Naive thymus-derived CD8-positive, alpha-beta T cell (primary cell): ENCODE measurements around the gene DOCK10. TPM values are rescaled to one million over a fixed set of nuclear protein-coding genes. Genes with fewer than 3 reads are reported as not detected.
A peak's percentile ranks its signal among the peaks of the same experiment; 100 is the strongest.

Experiments used
- ATAC-seq, 2 donors: fragments of 150-1000 bp; cut with Tn5 transposase in 1 of 2; sonication (Bioruptor Pico), chemical (Tn5 transposase) in 1 of 2; 1 replicate in 1 of 2; 2 replicates in 1 of 2; pipeline ENCODE4 v1.10.0; 2021; ENCODE audit warnings: mild to moderate bottlenecking in 2 of 2, moderate library complexity in 2 of 2
- POLR2A ChIA-PET: fragments of 350-600 bp; sonication (Branson Sonifier 250); formaldehyde crosslinking; loops from one replicate; lab custom pipeline; 2021; ENCODE audit warnings: antibody characterized with exemption; lab: Charles Lee
- DNase-seq, 10 donors: peaks; one replicate each; pipeline versions ENCODE4 v3.0.0 to v3.0.0-alpha.2; 2020 to 2022
- H3K27ac Mint-ChIP-seq, 10 donors: one replicate each; pipeline ENCODE4 v1.8.0; 2020 to 2022; ENCODE audit warnings: mild to moderate bottlenecking in 10 of 10, mixed read lengths in 10 of 10, moderate library complexity in 4 of 10, inconsistent platforms in 1 of 10
- H3K27me3 Mint-ChIP-seq, 5 donors: one replicate each; pipeline ENCODE4 v1.8.0; 2021 to 2022; ENCODE audit warnings: mixed read lengths in 5 of 5
- H3K36me3 Mint-ChIP-seq, 3 donors: one replicate each; pipeline ENCODE4 v1.8.0; 2020 to 2022; ENCODE audit warnings: mixed read lengths in 3 of 3, mild to moderate bottlenecking in 2 of 3, inconsistent platforms in 1 of 3
- H3K4me1 Mint-ChIP-seq, 4 donors: one replicate each; pipeline ENCODE4 v1.8.0; 2021 to 2022; ENCODE audit warnings: mixed read lengths in 4 of 4
- H3K4me3 Mint-ChIP-seq, 10 donors: one replicate each; pipeline ENCODE4 v1.8.0; 2020 to 2022; ENCODE audit warnings: mild to moderate bottlenecking in 10 of 10, mixed read lengths in 10 of 10, moderate library complexity in 6 of 10, inconsistent platforms in 1 of 10
- H3K9me3 Mint-ChIP-seq, 9 donors: one replicate each; pipeline ENCODE4 v1.8.0; 2020 to 2022; ENCODE audit warnings: mixed read lengths in 9 of 9, mild to moderate bottlenecking in 3 of 9, inconsistent platforms in 1 of 9, moderate library complexity in 1 of 9
- polyA plus RNA-seq, 3 donors: library from polyadenylated mRNA; unstranded; fragments of 300-500 nt; fragmentation: Illumina TruSeq; gene quantifications; one replicate each; pipeline ENCODE4 v1.2.3, GENCODE V29; 2021
- total RNA-seq, 8 experiments: library from RNA in 2 of 8; stranded (reverse) in 2 of 8; gene quantifications; one replicate each; pipeline ENCODE4 v1.2.3 and lab custom pipeline; 2021 to 2026

Gene DOCK10
- total and polyA plus RNA-seq, 5 experiments from 2014 or later: 34.1 to 180 (median 57.9) TPM

DNA sequence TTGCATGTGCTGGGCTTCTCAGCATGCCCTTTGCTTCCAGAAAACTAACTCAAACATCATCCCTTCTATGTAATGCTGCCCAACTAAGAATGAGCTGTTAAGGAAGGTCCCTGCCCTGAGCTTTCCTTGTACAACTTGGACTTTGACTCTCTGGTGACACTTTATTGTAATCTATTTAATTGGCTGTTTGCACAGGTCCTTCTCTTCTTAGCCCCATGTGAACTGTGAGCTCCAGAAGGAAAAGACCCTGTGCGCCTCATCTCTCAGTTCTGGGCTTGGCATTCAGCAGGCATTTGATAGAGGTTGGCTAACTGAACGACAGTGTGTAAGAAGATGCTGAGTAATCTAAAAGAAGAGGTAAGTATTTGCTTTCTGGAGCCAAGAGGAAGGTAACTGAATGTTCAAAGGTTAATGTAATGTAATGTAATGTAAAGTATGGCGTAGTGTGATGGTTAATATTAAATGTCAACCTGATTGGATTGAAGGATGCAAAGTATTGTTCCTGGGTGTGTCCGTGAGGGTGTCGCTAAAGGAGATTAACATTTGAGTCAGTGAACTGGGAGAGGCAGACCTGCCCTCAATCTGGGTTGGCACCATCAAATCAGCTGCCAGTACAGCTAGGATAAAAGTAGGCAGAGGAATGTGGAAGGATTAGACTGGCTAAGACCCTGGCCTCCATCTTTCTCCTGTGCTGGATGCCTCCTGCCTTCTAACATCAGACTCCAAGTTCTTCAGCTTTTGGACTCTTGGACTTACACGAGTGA, 265.3 kb downstream of the DOCK10 start:
- no peaks in the 10 kb centered on the region for H3K9me3 Mint-ChIP-seq
- DNase-seq (no peak), ATAC-seq (no peak)
- H3K36me3 Mint-ChIP-seq: peaks cover 4 to 66% (median 21%) of the 10 kb centered on the region in 3 donors
- POLR2A ChIA-PET: interaction anchor here (0.6 to 1.0 kb wide), 2 partner anchors 12 to 417 kb away, joined by 3 read pairs; no protein-coding TSS in a partner anchor
- no peaks in the 10 kb centered on the region for H3K27me3 Mint-ChIP-seq
- H3K4me1 Mint-ChIP-seq: peaks cover 0 to 6% (median 2%) of the 10 kb centered on the region in 4 donors
- peak overlapping the region in 9 of 10 donors; percentile 1 to 86 (median 68) for H3K27ac Mint-ChIP-seq
- peak overlapping the region in 1 of 10 donors; percentile 29 for H3K4me3 Mint-ChIP-seq

DNA sequence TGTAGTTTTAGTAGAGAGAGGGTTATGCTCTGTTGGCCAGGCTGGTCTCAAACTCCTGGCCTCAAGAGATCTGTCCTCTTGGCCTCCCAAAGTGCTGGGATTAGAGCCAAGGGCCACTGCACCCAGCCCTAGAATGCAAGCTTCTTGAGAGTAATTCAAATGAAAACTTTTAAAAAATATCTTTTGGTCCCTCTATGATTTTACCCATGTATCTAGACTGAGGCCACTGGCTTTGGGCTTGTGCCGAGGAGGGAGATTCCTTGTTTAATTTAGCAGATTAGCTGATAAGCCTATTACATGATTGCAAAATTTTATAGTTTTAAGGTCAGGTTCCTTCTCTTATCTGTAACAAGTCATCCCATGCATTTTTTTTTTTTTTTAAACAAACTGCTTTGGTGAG, 266.6 kb downstream of the DOCK10 start:
- no peak for ATAC-seq
- Mint-ChIP-seq H3K27me3 (no peaks in the 10 kb centered on the region), H3K4me1 (peaks cover 0 to 6% (median 2%) of the 10 kb centered on the region in 4 donors), H3K36me3 (peaks cover 4 to 76% (median 26%) of the 10 kb centered on the region in 3 donors), H3K27ac (peak overlapping the region in 3 of 10 donors; percentile 20 to 25 (median 20)), H3K4me3 (no peak overlapping the region), H3K9me3 (no peaks in the 10 kb centered on the region)
- no peak for DNase-seq
- POLR2A ChIA-PET: no interaction called here

DNA sequence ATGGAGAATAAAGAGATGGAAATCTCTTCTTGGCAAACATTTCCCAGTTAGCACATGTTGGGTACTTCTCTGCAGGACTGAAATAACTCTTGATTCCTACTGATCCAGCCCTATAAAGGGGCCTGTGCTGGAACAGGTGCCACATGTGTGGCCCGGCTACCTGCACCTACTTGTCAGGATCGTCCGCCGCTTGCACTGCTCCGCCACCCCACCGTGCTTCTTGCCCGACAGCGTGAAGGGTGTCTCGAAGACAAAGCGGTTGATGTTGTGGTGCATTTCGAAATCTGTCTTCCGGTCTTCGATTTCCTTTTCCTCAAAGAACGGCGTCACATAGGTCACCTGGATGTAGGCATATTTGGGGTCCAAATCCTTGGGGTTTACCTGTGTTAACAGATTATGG, 267.5 kb downstream of the DOCK10 start:
- POLR2A ChIA-PET: no interaction called here
- no peak for ATAC-seq
- H3K9me3 Mint-ChIP-seq: no peaks in the 10 kb centered on the region
- H3K27me3 Mint-ChIP-seq: no peaks in the 10 kb centered on the region
- H3K4me3 Mint-ChIP-seq: no peak overlapping the region
- peaks cover 0 to 6% (median 2%) of the 10 kb centered on the region in 4 donors for H3K4me1 Mint-ChIP-seq
- DNase-seq: no peak
- peak overlapping the region in 1 of 10 donors; percentile 37 for H3K27ac Mint-ChIP-seq
- peaks cover 4 to 81% (median 34%) of the 10 kb centered on the region in 3 donors for H3K36me3 Mint-ChIP-seq

DNA sequence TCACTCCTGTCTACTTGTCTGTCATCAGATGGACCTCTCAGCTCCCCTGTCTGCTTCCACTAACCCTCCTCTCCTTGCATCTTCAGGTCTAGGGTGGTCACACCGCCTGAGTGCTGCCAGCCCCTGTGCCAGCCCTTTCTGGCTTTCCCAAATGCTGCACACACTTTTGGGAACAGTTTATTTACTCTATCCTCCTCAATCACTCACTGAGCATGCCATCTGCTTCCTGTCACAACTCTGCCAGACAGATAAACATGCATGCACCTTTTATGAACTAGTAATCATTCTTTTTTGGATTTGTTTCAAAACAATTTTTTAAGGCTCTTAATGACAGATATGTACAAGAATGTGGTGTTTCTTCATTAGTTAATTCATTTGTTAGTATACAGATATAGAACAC, 269.8 kb downstream of the DOCK10 start:
- ATAC-seq (no peak), DNase-seq (no peak)
- peaks cover 19 to 93% (median 53%) of the 10 kb centered on the region in 3 donors for H3K36me3 Mint-ChIP-seq
- no peaks in the 10 kb centered on the region for H3K9me3 Mint-ChIP-seq
- peak overlapping the region in 1 of 10 donors; percentile 38 for H3K4me3 Mint-ChIP-seq
- POLR2A ChIA-PET: no interaction called here
- peak overlapping the region in 8 of 10 donors; percentile 15 to 88 (median 74) for H3K27ac Mint-ChIP-seq
- H3K4me1 Mint-ChIP-seq: peaks cover 0 to 9% (median 3%) of the 10 kb centered on the region in 4 donors
- no peaks in the 10 kb centered on the region for H3K27me3 Mint-ChIP-seq

DNA sequence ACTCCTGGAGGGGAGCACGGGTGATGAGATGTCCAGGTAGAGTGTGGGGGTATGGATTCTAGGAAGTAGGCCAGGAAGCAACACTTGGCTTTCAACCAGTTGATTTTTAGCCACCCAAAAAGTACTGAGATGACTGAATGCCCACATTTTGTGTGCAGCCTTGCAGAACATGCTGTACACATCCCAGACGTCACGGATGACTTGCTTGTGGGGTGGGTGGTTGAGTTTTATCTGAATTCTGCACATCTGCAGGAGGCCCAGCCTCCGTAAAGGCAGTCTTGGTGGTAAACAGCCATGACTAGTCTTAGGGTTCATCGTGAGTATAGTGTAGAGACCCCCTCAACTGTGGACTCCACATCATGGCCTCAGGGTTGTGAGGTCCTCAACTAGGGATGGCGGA, 272.8 kb downstream of the DOCK10 start:
- H3K9me3 Mint-ChIP-seq: no peaks in the 10 kb centered on the region
- no peak for ATAC-seq
- no peaks in the 10 kb centered on the region for H3K27me3 Mint-ChIP-seq
- H3K27ac Mint-ChIP-seq: peak overlapping the region in 9 of 10 donors; percentile 35 to 84 (median 70)
- POLR2A ChIA-PET: interaction anchor here (1.4 kb wide), 1 partner anchor 10 kb away, joined by 3 read pairs; no protein-coding TSS in a partner anchor
- no peak for DNase-seq
- H3K36me3 Mint-ChIP-seq: peaks cover 36 to 96% (median 73%) of the 10 kb centered on the region in 3 donors
- peaks cover 11 to 28% (median 13%) of the 10 kb centered on the region in 4 donors for H3K4me1 Mint-ChIP-seq
- H3K4me3 Mint-ChIP-seq: no peak overlapping the region

DNA sequence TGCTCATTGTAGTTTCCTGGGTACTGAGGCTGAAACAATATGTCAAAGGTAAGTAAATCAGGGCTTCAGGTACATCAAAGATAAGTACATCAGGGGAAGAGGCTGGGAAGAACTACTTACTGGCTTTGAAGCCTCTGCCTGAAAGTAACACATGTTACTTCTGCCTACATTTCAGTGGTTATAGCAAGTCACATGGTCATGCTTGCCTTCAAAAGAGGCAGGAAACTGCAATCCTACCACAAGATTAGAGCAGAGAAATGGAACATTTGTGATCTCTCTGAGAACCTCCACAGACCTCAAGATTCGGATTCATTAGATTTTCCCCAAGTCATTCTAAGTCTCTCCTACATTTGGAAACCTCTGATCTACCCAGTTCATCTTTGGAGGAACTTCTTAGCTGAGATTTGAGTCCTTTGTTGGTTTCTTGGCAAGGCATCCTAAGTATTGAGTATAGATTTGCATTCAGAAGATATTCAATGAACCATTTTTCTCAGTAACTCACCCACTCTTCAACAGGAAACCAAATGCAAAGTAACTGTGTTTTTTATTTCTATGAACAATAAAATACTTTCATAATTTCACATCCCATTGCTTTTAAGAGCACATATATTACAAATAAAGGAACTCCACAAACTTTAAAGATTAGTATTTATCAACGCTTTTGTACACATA, 277.6 kb downstream of the DOCK10 start:
- H3K9me3 Mint-ChIP-seq: peaks cover 0 to 14% (median 0%) of the 10 kb centered on the region in 9 donors
- peaks cover 26 to 48% (median 33%) of the 10 kb centered on the region in 4 donors for H3K4me1 Mint-ChIP-seq
- H3K27ac Mint-ChIP-seq: peak overlapping the region; percentile 41 to 92 (median 80)
- POLR2A ChIA-PET: interaction anchor here (0.5 to 0.9 kb wide), 2 partner anchors 12 to 289 kb away, joined by 3 to 4 read pairs; no protein-coding TSS in a partner anchor
- H3K36me3 Mint-ChIP-seq: peaks cover 57 to 92% (median 91%) of the 10 kb centered on the region in 3 donors
- peak overlapping the region in 9 of 10 donors; percentile 13 to 67 (median 36) for H3K4me3 Mint-ChIP-seq
- DNase-seq: peak in 7 of 10 donors; percentile 1 to 65 (median 31)
- H3K27me3 Mint-ChIP-seq: no peaks in the 10 kb centered on the region
- peak; percentile 90 to 97 for ATAC-seq

DNA sequence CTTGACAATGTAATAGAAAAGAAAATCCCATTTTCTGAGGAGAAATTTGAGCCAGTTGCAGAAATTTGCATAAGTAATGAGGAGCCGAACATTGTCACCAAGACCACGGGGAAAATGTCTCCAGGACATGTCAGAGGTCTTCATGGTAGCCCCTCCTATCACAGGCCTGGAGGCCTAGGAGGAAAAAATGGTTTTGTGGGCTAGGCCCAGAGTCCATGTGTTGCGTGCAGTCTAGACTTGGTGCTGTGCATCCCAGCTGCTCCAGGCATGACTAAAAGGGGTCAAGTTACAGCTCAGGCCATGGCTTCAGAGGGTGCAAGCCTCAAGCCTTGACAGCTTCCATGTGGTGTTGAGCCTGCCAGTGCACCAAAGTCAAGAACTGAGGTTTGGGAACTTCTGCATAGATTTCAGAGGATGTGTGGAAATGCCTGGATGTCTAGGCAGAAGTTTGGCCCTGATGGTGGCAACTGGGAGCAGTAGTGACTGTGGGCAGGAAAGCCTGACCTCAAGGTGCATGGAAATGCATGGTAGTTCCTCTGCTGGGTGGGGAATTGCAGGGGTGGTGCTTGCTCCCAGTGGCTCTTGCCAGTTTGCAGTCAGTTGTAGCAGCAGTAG, 284.2 kb downstream of the DOCK10 start:
- Mint-ChIP-seq H3K27me3 (no peaks in the 10 kb centered on the region), H3K36me3 (peaks cover 45 to 61% (median 56%) of the 10 kb centered on the region in 3 donors), H3K4me3 (peak overlapping the region in 1 of 10 donors; percentile 41), H3K9me3 (peaks cover 11 to 54% (median 28%) of the 10 kb centered on the region in 9 donors), H3K4me1 (peaks cover 4 to 13% (median 9%) of the 10 kb centered on the region in 4 donors), H3K27ac (peak overlapping the region in 2 of 10 donors; percentile 38 to 49)
- ATAC-seq (no peak), DNase-seq (no peak)
- POLR2A ChIA-PET: interaction anchor here (0.6 kb wide), 1 partner anchor 86 kb away, joined by 3 read pairs; no protein-coding TSS in a partner anchor

DNA sequence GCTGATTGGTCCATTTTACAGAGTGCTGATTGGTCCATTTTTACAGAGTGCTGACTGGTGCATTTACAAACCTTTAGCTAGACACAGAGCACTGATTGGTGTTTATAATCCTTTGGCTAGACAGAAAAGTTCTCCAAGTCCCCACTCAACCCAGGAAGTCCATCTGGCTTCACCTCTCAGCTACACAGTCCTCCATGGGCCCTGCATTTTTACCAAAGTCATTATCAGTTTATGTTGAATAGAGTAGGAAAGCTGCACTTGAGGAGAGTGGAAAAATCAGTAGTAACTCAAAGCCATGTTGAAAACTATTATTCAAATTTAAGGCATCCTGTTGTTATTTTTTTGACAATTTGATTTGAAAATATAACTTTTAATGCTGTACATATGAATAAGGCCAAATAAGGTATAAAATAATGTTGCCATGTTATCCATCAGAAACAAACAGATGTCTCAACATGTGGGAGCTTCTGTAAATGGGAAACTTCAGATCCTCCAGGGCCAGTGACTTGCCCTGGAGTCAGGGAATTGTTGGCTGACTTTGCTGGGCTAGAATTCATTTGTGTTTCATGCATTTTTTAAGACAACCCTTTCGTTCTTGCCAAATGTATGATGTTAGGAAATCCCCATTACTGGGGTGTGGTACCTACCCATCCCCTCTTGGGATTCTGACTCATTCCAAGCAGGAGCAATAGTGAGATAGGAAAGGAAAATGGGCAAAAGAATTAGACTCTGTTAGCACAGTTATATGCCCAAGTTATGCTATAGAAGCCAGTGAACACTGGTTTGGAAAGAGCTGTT, 288.3 kb downstream of the DOCK10 start:
- POLR2A ChIA-PET: no interaction called here

DNA sequence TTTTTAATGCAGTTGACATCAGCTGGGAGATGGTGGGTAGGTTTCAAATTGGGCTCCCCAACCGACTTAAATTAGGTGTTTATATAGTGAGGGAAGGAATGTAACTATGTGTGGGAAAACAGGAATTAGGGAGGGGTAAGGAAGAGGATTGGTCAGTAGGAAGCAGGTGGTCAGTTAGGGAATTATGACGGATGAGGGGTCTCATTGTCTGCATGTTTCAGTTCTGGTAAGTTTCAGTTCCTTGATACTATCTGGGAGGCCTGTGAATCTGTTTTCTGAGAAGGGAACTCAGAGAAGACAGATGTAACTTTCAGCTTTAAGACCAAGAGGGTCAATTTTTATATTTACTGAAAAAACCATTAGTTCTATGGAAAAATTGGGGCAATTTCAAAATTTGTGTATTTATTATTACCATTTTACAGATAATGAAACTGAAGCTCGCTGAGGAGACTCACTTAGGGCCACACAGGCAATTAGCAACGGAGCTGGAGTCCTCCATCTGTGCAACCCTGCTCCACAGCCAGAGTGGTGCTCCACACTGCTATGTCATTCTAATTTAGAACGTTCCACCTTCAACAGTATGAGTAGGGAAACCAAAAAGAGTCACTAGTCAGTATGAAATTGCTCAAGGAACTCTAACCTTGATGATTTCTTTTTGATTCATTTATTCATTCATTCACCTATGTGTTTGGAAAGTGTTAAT, 290.1 kb downstream of the DOCK10 start:
- Mint-ChIP-seq H3K4me1 (peaks cover 0 to 2% (median under 1%) of the 10 kb centered on the region in 4 donors), H3K4me3 (no peak overlapping the region), H3K27ac (peak overlapping the region in 1 of 10 donors; percentile 42), H3K9me3 (peaks cover 4 to 15% (median 6%) of the 10 kb centered on the region in 9 donors), H3K27me3 (peaks cover 0 to 17% (median 5%) of the 10 kb centered on the region in 5 donors), H3K36me3 (peaks cover 3 to 7% (median 5%) of the 10 kb centered on the region in 3 donors)
- POLR2A ChIA-PET: no interaction called here
- ATAC-seq: no peak
- DNase-seq: no peak

More for the DNA sequence above, 288.3 kb downstream of the DOCK10 start:
- no peak overlapping the region for H3K4me3 Mint-ChIP-seq
- no peak for ATAC-seq
- peaks cover 21 to 23% (median 23%) of the 10 kb centered on the region in 3 donors for H3K36me3 Mint-ChIP-seq
- H3K27me3 Mint-ChIP-seq: peaks cover 0 to 2% (median 0%) of the 10 kb centered on the region in 5 donors
- H3K4me1 Mint-ChIP-seq: peaks cover 0 to 5% (median 1%) of the 10 kb centered on the region in 4 donors
- peaks cover 10 to 33% (median 19%) of the 10 kb centered on the region in 9 donors for H3K9me3 Mint-ChIP-seq
- H3K27ac Mint-ChIP-seq: peak overlapping the region in 1 of 10 donors; percentile 20
- DNase-seq: no peak

DNA sequence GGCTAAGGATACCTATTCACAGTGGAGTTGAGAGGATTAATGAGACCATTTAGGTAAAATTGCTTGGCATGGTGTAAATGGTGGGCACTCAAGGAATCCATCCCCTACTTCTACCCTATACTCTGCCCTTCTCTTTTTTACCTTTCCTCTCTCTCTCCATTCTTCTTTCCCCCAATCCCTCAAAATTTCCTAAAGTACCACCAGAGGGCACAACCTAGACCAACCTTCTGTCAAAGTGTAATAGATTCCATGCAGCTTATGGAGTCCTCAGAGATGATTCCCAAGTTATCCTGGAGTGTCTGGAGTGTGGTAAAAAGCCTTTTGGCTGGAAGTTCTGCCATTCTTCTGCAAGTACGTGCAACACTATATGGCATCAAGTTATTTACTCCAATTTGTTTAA, 293.1 kb downstream of the DOCK10 start:
- Mint-ChIP-seq H3K4me3 (no peak overlapping the region), H3K27ac (no peak overlapping the region), H3K4me1 (peaks cover 0 to 2% (median 0%) of the 10 kb centered on the region in 4 donors), H3K27me3 (peaks cover 3 to 17% (median 5%) of the 10 kb centered on the region in 5 donors), H3K9me3 (peaks cover 0 to 1% (median 0%) of the 10 kb centered on the region in 9 donors), H3K36me3 (peaks cover 0 to 3% (median 0%) of the 10 kb centered on the region in 3 donors)
- POLR2A ChIA-PET: no interaction called here
- DNase-seq: no peak
- no peak for ATAC-seq

DNA sequence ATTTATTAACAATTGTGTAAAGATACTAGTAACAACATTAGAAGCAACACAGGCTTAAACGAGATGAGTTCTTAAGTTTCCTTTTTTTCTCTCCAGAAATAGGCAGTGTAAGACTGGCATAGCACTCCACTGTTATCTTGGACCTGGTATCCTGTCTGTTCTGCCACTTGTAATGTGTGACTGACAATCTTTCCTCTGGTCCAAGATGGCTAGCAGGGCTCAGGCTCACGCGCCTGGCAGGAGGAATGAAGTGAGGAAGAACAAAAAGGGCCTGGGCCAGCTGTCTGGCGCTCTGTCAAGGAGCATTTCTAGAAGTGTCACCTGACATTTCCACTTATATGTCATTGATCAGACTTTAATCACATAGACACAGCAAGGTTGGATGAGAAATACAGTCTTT, 294.5 kb downstream of the DOCK10 start:
- peaks cover 0 to 4% (median 0%) of the 10 kb centered on the region in 4 donors for H3K4me1 Mint-ChIP-seq
- DNase-seq (no peak), ATAC-seq (no peak)
- H3K27ac Mint-ChIP-seq: peak overlapping the region in 1 of 10 donors; percentile 3
- H3K4me3 Mint-ChIP-seq: no peak overlapping the region
- peaks cover 0 to 1% (median 0%) of the 10 kb centered on the region in 9 donors for H3K9me3 Mint-ChIP-seq
- peaks cover 3 to 17% (median 5%) of the 10 kb centered on the region in 5 donors for H3K27me3 Mint-ChIP-seq
- POLR2A ChIA-PET: no interaction called here
- no peaks in the 10 kb centered on the region for H3K36me3 Mint-ChIP-seq
